SK-N-SH (cell line): Measurements from ENCODE around the gene FANCI. TPM values are rescaled to one million over a fixed set of nuclear protein-coding genes. Genes with fewer than 3 reads are reported as not detected.
A peak's percentile ranks its signal among the peaks of the same experiment; 100 is the strongest.

ENCODE experiments used
- CTCF ChIA-PET: fragments of 300-600, 350-600 bp; formaldehyde crosslinking; extraction: SDS; loops from one replicate; lab custom pipeline; 2021; lab: Yijun Ruan, JAX
- POLR2A ChIA-PET: fragments of 350-600 bp; sonication (Branson Sonifier 250); formaldehyde crosslinking; extraction: SDS; loops from one replicate; lab custom pipeline; 2020; ENCODE audit warnings: antibody characterized with exemption, inconsistent platforms; lab: Yijun Ruan, JAX
- DNase-seq: peaks from one replicate; pipeline ENCODE4 v3.0.0; 2012
- H2AFZ ChIP-seq: fragments of 200-600 bp; sonication (generic); 2 replicates; pipeline ENCODE4 v1.8.1; 2016; ENCODE audit warnings: antibody characterized with exemption, mild to moderate bottlenecking, low read depth
- H3F3A ChIP-seq: fragments of 200-600 bp; sonication (generic); replicated peaks from 2 replicates; pipeline ENCODE3; 2016; ENCODE audit warnings: antibody characterized with exemption, mild to moderate bottlenecking; ENCODE audit not compliant: insufficient read depth
- H3K27ac ChIP-seq, 2 experiments: fragments of 200-500 bp in 1 of 2; fragments of 200-600 bp in 1 of 2; sonication (Bioruptor generic) in 1 of 2; sonication (generic), shearing (Covaris generic) in 1 of 2; 2 replicates each; pipeline versions ENCODE4 v1.5.1 to v1.6.1; 2014 to 2016; ENCODE audit warnings: low read depth in 2 of 2, inconsistent platforms in 1 of 2, low read length in 1 of 2, mild to moderate bottlenecking in 1 of 2, mixed read lengths in 1 of 2
- H3K27me3 ChIP-seq: fragments of 200-600 bp; sonication (generic), shearing (Covaris generic); 2 replicates; pipeline ENCODE4 v1.6.1; 2016; ENCODE audit warnings: mixed run types; ENCODE audit not compliant: insufficient read depth
- H3K36me3 ChIP-seq, 2 experiments: fragments of 200-500 bp in 1 of 2; fragments of 200-600 bp in 1 of 2; sonication (Bioruptor generic) in 1 of 2; sonication (generic) in 1 of 2; replicated peaks in 1 of 2; 2 replicates each; pipeline versions ENCODE3 to v1.5.1; 2014 to 2016; ENCODE audit warnings: low read length in 1 of 2, mild to moderate bottlenecking in 1 of 2; ENCODE audit not compliant: insufficient read depth in 2 of 2, control insufficient read depth in 1 of 2
- H3K4me1 ChIP-seq, 2 experiments: fragments of 200-500 bp in 1 of 2; fragments of 200-600 bp in 1 of 2; sonication (Bioruptor generic) in 1 of 2; sonication (generic), shearing (Covaris generic) in 1 of 2; 2 replicates each; pipeline versions ENCODE4 v1.5.1 to v1.6.1; 2014 to 2016; ENCODE audit warnings: low read depth in 1 of 2, low read length in 1 of 2, mixed run types in 1 of 2; ENCODE audit not compliant: insufficient read depth in 2 of 2, control insufficient read depth in 1 of 2
- H3K4me2 ChIP-seq: fragments of 200-600 bp; sonication (generic), shearing (Covaris generic); 2 replicates; pipeline ENCODE4 v1.6.1; 2017; ENCODE audit warnings: mixed run types
- H3K4me3 ChIP-seq, 2 experiments: fragments of 200-500 bp in 1 of 2; fragments of 200-600 bp in 1 of 2; sonication (Bioruptor generic) in 1 of 2; sonication (generic), shearing (Covaris generic) in 1 of 2; 2 replicates each; pipeline versions ENCODE4 v1.5.1 to v1.8.1; 2014 to 2016; ENCODE audit warnings: low read depth in 2 of 2, inconsistent platforms in 1 of 2, low read length in 1 of 2, mild to moderate bottlenecking in 1 of 2, mixed read lengths in 1 of 2, moderate library complexity in 1 of 2
- H3K79me2 ChIP-seq: fragments of 200-600 bp; sonication (generic); 2 replicates; pipeline ENCODE4 v1.8.1; 2017; ENCODE audit warnings: mild to moderate bottlenecking; ENCODE audit not compliant: insufficient read depth
- H3K9ac ChIP-seq: fragments of 200-600 bp; sonication (generic); 2 replicates; pipeline ENCODE4 v1.6.1; 2017; ENCODE audit warnings: mixed run types
- H3K9me2 ChIP-seq: fragments of 200-600 bp; sonication (generic); 2 replicates; pipeline ENCODE4 v1.6.1; 2017; ENCODE audit warnings: mixed run types
- H3K9me3 ChIP-seq: fragments of 200-600 bp; sonication (generic); 2 replicates; pipeline ENCODE4 v1.6.1; 2017; ENCODE audit warnings: mixed run types, mild to moderate bottlenecking, moderate library complexity
- H4K20me1 ChIP-seq: fragments of 200-600 bp; sonication (generic); 2 replicates; pipeline ENCODE4 v1.6.1; 2017; ENCODE audit warnings: mild to moderate bottlenecking, mixed run types; ENCODE audit not compliant: insufficient read depth
- CHD2 ChIP-seq: fragments of 150-350 bp; IDR thresholded peaks from 2 replicates; pipeline ENCODE4 v1.6.1; 2018; ENCODE audit warnings: low read length; ENCODE audit not compliant: partially characterized antibody
- ELF1 ChIP-seq: IDR thresholded peaks from 2 replicates; pipeline ENCODE4 v1.4.0; 2012
- EP300 ChIP-seq, 2 experiments: IDR thresholded peaks; 2 replicates each; pipeline versions ENCODE4 v1.4.0 to v1.6.1; 2012; ENCODE audit warnings: borderline replicate concordance in 1 of 2, low read depth in 1 of 2, low read length in 1 of 2
- EZH2phosphoT487 ChIP-seq: fragments of 200-600 bp; sonication (generic); IDR thresholded peaks from 2 replicates; pipeline ENCODE4 v1.6.1; 2017; ENCODE audit warnings: low read depth, mixed run types, mild to moderate bottlenecking, antibody characterized with exemption, moderate library complexity, borderline replicate concordance
- FOSL2 ChIP-seq: IDR thresholded peaks from 2 replicates; pipeline ENCODE4 v1.4.0; 2012; ENCODE audit warnings: low read depth, mild to moderate bottlenecking, moderate library complexity, borderline replicate concordance
- FOXM1 ChIP-seq: IDR thresholded peaks from 2 replicates; pipeline ENCODE4 v1.4.0; 2012; ENCODE audit warnings: low read depth, mild to moderate bottlenecking
- JUND ChIP-seq: IDR thresholded peaks from 2 replicates; pipeline ENCODE4 v1.4.0; 2012
- MAX ChIP-seq: IDR thresholded peaks from 2 replicates; pipeline ENCODE4 v1.4.0; 2012; ENCODE audit warnings: low read depth
- MXI1 ChIP-seq: IDR thresholded peaks from 2 replicates; pipeline ENCODE4 v1.6.1; 2012; ENCODE audit warnings: mild to moderate bottlenecking, low read depth, low read length, improper control_type of control experiment
- NRF1 ChIP-seq: IDR thresholded peaks from 2 replicates; pipeline ENCODE4 v1.6.1; 2012; ENCODE audit warnings: low read depth, mild to moderate bottlenecking, low read length
- PBX3 ChIP-seq: IDR thresholded peaks from 2 replicates; pipeline ENCODE4; 2012
- POLR2AphosphoS5 ChIP-seq: IDR thresholded peaks from 2 replicates; pipeline ENCODE4 v1.6.1; 2012; ENCODE audit warnings: low read depth, low read length
- RAD21 ChIP-seq: IDR thresholded peaks from 2 replicates; pipeline ENCODE4 v1.6.1; 2012; ENCODE audit warnings: mild to moderate bottlenecking, low read length
- REST ChIP-seq: IDR thresholded peaks from 2 replicates; pipeline ENCODE4 v1.6.1; 2012; ENCODE audit warnings: mild to moderate bottlenecking, low read depth, low read length, moderate library complexity
- RXRA ChIP-seq: IDR thresholded peaks from 2 replicates; pipeline ENCODE4 v1.4.0; 2012; ENCODE audit warnings: low read depth, mild to moderate bottlenecking, borderline replicate concordance
- SIN3A ChIP-seq: IDR thresholded peaks from 2 replicates; pipeline ENCODE4 v1.6.1; 2012; ENCODE audit warnings: low read depth, mild to moderate bottlenecking, low read length, moderate library complexity, borderline replicate concordance
- SMC3 ChIP-seq: IDR thresholded peaks from 2 replicates; pipeline ENCODE4 v1.6.1; 2012; ENCODE audit warnings: low read depth, low read length, improper control_type of control experiment
- TEAD4 ChIP-seq: IDR thresholded peaks from 2 replicates; pipeline ENCODE4 v1.4.0; 2012; ENCODE audit warnings: mild to moderate bottlenecking, borderline replicate concordance; ENCODE audit not compliant: insufficient read depth
- whole genome bisulfite sequencing: methylation state at CpG from one replicate; pipeline ENCODE4 v1.1.6; 2017; ENCODE audit warnings: low lambda C conversion rate; 5-methylcytosine and 5-hydroxymethylcytosine counted together
- polyA plus RNA-seq, 3 experiments: library from polyadenylated mRNA; depleted of rRNA; stranded (reverse); fragments of >200 nt; gene quantifications; 2 replicates each; pipeline ENCODE4 v1.2.3, GENCODE V29; 2012
- TF ChIP-seq, protein P1 (sequence below): fragments of 200-600 bp; sonication (generic); IDR thresholded peaks from 2 replicates; pipeline ENCODE4 v1.6.1; 2017; ENCODE audit warnings: antibody characterized with exemption, mild to moderate bottlenecking, moderate library complexity

The FANCI gene
- polyA plus RNA-seq, 1 of the 3 experiments (the other 2 are of a cell fraction) = 13.2 TPM

GRCh38 chr15:89320200-89320599, 76.4 kb downstream of the FANCI start:
- no peak for DNase-seq
- 92% methylated on average over 2 of the region's 2 CpGs for WGBS
- H3K4me2 ChIP-seq = no peak overlapping the region
- H3K79me2 ChIP-seq = no peaks in the 10 kb centered on the region
- no peaks in the 10 kb centered on the region for H3K4me1 ChIP-seq
- ChIA-PET POLR2A (no interaction called here), CTCF (interaction anchor here (0.9 to 8.1 kb wide), 6 partner anchors 10 to 113 kb away, joined by 3 to 30 read pairs (median 8); partner anchors contain the start of gene POLG)
- no peak overlapping the region for H3K27ac ChIP-seq
- peaks cover 60 to 98% of the 10 kb centered on the region in 2 experiments for H3K36me3 ChIP-seq
- H3K27me3 ChIP-seq = no peaks in the 10 kb centered on the region
- H3K9me3 ChIP-seq = no peaks in the 10 kb centered on the region
- no peak overlapping the region for H3K4me3 ChIP-seq
- no peak overlapping the region for H2AFZ ChIP-seq
- H3K9ac ChIP-seq = no peak overlapping the region
- peaks cover 4% of the 10 kb centered on the region; the same call in 1 of the 2 replicates for H4K20me1 ChIP-seq
- no peak for TF ChIP-seq CHD2
- TF ChIP-seq NRF1 = no peak
- TF ChIP-seq MAX = no peak
- TF ChIP-seq, protein P1, sequence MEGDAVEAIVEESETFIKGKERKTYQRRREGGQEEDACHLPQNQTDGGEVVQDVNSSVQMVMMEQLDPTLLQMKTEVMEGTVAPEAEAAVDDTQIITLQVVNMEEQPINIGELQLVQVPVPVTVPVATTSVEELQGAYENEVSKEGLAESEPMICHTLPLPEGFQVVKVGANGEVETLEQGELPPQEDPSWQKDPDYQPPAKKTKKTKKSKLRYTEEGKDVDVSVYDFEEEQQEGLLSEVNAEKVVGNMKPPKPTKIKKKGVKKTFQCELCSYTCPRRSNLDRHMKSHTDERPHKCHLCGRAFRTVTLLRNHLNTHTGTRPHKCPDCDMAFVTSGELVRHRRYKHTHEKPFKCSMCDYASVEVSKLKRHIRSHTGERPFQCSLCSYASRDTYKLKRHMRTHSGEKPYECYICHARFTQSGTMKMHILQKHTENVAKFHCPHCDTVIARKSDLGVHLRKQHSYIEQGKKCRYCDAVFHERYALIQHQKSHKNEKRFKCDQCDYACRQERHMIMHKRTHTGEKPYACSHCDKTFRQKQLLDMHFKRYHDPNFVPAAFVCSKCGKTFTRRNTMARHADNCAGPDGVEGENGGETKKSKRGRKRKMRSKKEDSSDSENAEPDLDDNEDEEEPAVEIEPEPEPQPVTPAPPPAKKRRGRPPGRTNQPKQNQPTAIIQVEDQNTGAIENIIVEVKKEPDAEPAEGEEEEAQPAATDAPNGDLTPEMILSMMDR = no peak
- no peak for TF ChIP-seq ELF1
- no peak for TF ChIP-seq FOSL2
- no peak for TF ChIP-seq MXI1
- no peaks in the 10 kb centered on the region for H3K9me2 ChIP-seq
- peaks cover 16% of the 10 kb centered on the region for H3F3A ChIP-seq

DNA sequence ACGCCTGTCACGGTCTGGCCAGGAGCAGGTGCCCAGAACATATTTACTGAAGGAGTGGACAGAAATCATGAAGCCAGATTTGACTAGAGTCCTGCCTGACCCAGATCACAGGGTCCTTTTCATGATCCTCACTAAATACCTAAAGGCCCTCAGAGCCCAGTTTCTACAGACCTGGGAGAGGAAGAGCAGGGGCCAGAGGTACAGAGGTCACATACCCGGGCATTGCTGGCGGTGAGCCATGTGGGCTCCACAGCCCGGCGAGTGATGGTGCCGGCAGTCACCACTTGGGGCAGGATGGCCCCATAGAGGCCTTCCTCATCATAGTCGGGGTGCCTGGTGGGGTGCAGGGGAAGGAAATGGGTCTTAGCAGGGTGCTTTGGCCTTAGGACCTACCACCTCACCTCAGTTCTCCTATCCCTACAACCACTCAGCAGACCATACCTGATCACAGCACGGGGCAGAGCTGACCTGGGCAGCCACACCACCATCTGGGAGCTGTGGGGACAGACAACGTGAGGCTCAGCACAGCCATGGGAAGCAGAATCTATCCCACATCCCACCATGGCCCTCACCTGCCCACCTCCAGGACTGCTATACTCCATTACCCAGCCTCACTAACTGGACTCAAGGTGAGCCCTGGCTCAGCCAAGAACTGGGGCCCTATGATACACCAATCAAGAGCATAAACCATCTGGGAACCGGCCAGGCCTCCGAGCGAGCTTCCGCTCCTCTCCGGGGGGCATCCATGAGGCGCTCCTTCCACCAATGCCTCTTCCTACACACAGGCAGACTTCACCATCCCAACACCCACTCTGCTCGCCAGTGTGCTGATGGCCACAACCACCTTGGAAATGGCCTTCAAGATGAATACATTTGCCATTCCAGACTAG, 78.0 kb downstream of the FANCI start:
- Histone ChIP-seq H2AFZ (no peak overlapping the region), H3K4me3 (no peak overlapping the region), H3K4me2 (no peak overlapping the region), H3K9ac (no peak overlapping the region), H3K27me3 (no peaks in the 10 kb centered on the region), H3K36me3 (peaks cover 54 to 98% of the 10 kb centered on the region in 2 experiments), H4K20me1 (peaks cover 4% of the 10 kb centered on the region; the same call in 1 of the 2 replicates), H3F3A (peaks cover 7% of the 10 kb centered on the region), H3K9me2 (no peaks in the 10 kb centered on the region), H3K79me2 (no peaks in the 10 kb centered on the region), H3K9me3 (no peaks in the 10 kb centered on the region), H3K27ac (no peak overlapping the region), H3K4me1 (no peaks in the 10 kb centered on the region)
- POLR2A ChIA-PET = interaction anchor here (0.5 to 1.2 kb wide), 2 partner anchors 10 to 528 kb away, joined by 3 read pairs; no protein-coding TSS in a partner anchor
- CTCF ChIA-PET = interaction anchor here (1.1 to 8.1 kb wide), 5 partner anchors 8 to 115 kb away, joined by 3 to 30 read pairs (median 10); partner anchors contain the start of gene POLG
- 88% methylated on average over 10 of the region's 17 CpGs for WGBS
- DNase-seq = peak; percentile 50
- TF ChIP-seq SMC3 (no peak), EP300 (IDR thresholded peaks at IDR 0.05; ENCODE audit: borderline replicate concordance in 1 of 2, low read depth in 1 of 2, low read length in 1 of 2) (no peak), RXRA (no peak), TEAD4 (no peak), SIN3A (no peak), PBX3 (no peak), ELF1 (no peak), EZH2phosphoT487 (no peak), REST (no peak), FOXM1 (no peak), RAD21 (no peak), MAX (no peak), JUND (no peak), MXI1 (no peak), POLR2AphosphoS5 (no peak)
